ENCODE data around the gene GAS7.

DNA sequence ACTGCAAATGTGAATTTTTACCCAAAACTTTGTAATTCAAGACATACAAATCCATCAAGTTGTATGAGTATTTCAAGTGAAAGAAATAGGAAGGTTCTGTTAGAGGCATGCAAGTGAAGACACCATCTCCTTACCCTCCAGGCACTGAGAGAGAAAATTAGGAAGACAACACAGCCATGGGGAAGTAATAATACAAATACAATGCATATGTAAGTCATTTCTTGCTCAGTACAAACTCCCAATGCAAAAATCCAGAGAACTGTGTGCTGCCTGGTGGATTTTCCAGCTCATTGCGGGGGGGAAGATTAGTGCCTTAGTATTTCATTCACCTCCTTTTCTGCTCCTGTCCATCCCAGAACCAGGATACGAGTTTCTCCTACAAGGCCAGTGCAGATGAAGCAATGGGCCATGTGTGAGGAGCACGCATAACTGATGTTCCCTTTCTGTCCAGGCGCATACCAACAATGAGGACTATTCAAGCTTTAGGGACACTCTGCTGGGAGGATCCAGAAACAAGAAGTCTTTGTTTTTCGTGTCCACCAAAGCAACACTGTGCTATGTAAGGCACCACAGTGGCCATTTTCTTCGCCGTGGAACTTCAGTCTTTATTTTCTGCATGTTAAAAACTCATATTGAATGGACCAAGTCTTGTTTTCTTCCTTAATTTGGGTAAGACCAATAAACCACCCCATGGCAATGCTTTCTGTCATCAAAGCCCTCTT is 149.6 kb downstream of the GAS7 start:
- TF ChIP-seq, protein P1, sequence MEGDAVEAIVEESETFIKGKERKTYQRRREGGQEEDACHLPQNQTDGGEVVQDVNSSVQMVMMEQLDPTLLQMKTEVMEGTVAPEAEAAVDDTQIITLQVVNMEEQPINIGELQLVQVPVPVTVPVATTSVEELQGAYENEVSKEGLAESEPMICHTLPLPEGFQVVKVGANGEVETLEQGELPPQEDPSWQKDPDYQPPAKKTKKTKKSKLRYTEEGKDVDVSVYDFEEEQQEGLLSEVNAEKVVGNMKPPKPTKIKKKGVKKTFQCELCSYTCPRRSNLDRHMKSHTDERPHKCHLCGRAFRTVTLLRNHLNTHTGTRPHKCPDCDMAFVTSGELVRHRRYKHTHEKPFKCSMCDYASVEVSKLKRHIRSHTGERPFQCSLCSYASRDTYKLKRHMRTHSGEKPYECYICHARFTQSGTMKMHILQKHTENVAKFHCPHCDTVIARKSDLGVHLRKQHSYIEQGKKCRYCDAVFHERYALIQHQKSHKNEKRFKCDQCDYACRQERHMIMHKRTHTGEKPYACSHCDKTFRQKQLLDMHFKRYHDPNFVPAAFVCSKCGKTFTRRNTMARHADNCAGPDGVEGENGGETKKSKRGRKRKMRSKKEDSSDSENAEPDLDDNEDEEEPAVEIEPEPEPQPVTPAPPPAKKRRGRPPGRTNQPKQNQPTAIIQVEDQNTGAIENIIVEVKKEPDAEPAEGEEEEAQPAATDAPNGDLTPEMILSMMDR (IDR thresholded peaks at IDR 0.05) = no peak
- TF ChIP-seq EP300 (IDR thresholded peaks at IDR 0.05) (no peak), POLR2A (IDR thresholded peaks at IDR 0.05) (no peak)
